Measurements from ENCODE around the gene CACNA1A. TPM values are rescaled to one million over a fixed set of nuclear protein-coding genes. Genes with fewer than 3 reads are reported as not detected.

CACNA1A gene
- polyA plus RNA-seq, 2 of the 4 experiments (the other 2 are of a cell fraction), result 0.27 to 0.71 TPM

GRCh38 chr19:13461536-13461935 is 44.7 kb downstream of the CACNA1A start:
- CTCF ChIA-PET, result no interaction called here

GRCh38 chr19:13460045-13460444 is 46.2 kb downstream of the CACNA1A start:
- DNase-seq (ENCODE audit: low read depth in 1 of 2, low spot score in 1 of 2) (no peak), ATAC-seq (no peak), FAIRE-seq (no peak)
- TF ChIP-seq HOXA7 (CRISPR knock-in tag; IDR thresholded peaks at IDR 0.05) (no peak), SREBF2 (IDR thresholded peaks at IDR 0.05) (no peak), ZC3H11A (IDR thresholded peaks at IDR 0.05) (no peak), CHD4 (IDR thresholded peaks at IDR 0.05; ENCODE audit: borderline replicate concordance) (no peak), CEBPB (IDR thresholded peaks at IDR 0.05) (no peak), RFX5 (IDR thresholded peaks at IDR 0.05) (no peak), FOSB (CRISPR knock-in tag; IDR thresholded peaks at IDR 0.05) (no peak), NFE2L2 (conservative IDR thresholded peaks at IDR 0.05; ENCODE audit: low read length) (no peak), KDM1A (IDR thresholded peaks at IDR 0.05; ENCODE audit: low read depth) (no peak), CHD2 (IDR thresholded peaks at IDR 0.05; ENCODE audit: low read length, partially characterized antibody) (no peak), MAX (IDR thresholded peaks at IDR 0.05) (no peak), BHLHE40 (IDR thresholded peaks at IDR 0.05; ENCODE audit: low read depth, low read length) (no peak), POLR2A (IDR thresholded peaks at IDR 0.05; ENCODE audit: low read length) (no peak), JUNB (IDR thresholded peaks at IDR 0.05) (no peak), PBX3 (IDR thresholded peaks at IDR 0.05) (no peak), CBX8 (IDR thresholded peaks at IDR 0.05) (no peak), HDAC2 (IDR thresholded peaks at IDR 0.05) (no peak)
- 46% methylated on average over 7 of the region's 7 CpGs for WGBS (ENCODE audit: missing lambda C conversion rate)
- Histone ChIP-seq H3K4me1 (no peaks in the 10 kb centered on the region), H3K4me3 (no peak overlapping the region), H3K9me3 (no peaks in the 10 kb centered on the region), H3K4me2 (no peak overlapping the region), H3K27ac (no peak overlapping the region)
- POLR2A ChIA-PET, result no interaction called here
- CTCF ChIA-PET, result interaction anchor here (1.5 kb wide), 1 partner anchor 130 kb away, joined by 3 read pairs; no protein-coding TSS in a partner anchor

More at GRCh38 chr19:13461536-13461935, 44.7 kb downstream of the CACNA1A start:
- POLR2A ChIA-PET, result no interaction called here
- no peak overlapping the region for H3K4me3 ChIP-seq
- FAIRE-seq (no peak), ATAC-seq (no peak), DNase-seq (ENCODE audit: low read depth in 1 of 2, low spot score in 1 of 2) (no peak)
- no peaks in the 10 kb centered on the region for H3K9me3 ChIP-seq
- H3K4me2 ChIP-seq, result no peak overlapping the region
- no peak overlapping the region for H3K27ac ChIP-seq
- TF ChIP-seq POLR2A (IDR thresholded peaks at IDR 0.05; ENCODE audit: low read length) (no peak), NR3C1 (IDR thresholded peaks at IDR 0.05) (no peak), REST (IDR thresholded peaks at IDR 0.05) (no peak), MYC (IDR thresholded peaks at IDR 0.05; ENCODE audit: borderline replicate concordance, low read length) (no peak), MAFK (IDR thresholded peaks at IDR 0.05; ENCODE audit: partially characterized antibody) (no peak), EP300 (IDR thresholded peaks at IDR 0.05) (no peak), KDM5A (IDR thresholded peaks at IDR 0.05) (no peak), BHLHE40 (IDR thresholded peaks at IDR 0.05; ENCODE audit: low read depth, low read length) (no peak), SREBF2 (IDR thresholded peaks at IDR 0.05) (no peak), HDAC2 (IDR thresholded peaks at IDR 0.05) (no peak), CHD4 (IDR thresholded peaks at IDR 0.05; ENCODE audit: borderline replicate concordance) (no peak), MAZ (IDR thresholded peaks at IDR 0.05; ENCODE audit: borderline replicate concordance, low read depth, low read length) (no peak), HOXA7 (CRISPR knock-in tag; IDR thresholded peaks at IDR 0.05) (no peak), ESRRA (IDR thresholded peaks at IDR 0.05; ENCODE audit: borderline replicate concordance, low read length) (no peak), ATOH8 (CRISPR knock-in tag; IDR thresholded peaks at IDR 0.05; ENCODE audit: low read depth) (no peak), HES2 (IDR thresholded peaks at IDR 0.05) (no peak), FOSL2 (IDR thresholded peaks at IDR 0.05) (no peak), FOSL2 (CRISPR knock-in tag; IDR thresholded peaks at IDR 0.05) (no peak), CEBPB (IDR thresholded peaks at IDR 0.05) (no peak), HOXB5 (CRISPR knock-in tag; IDR thresholded peaks at IDR 0.05) (no peak)
- no peaks in the 10 kb centered on the region for H3K4me1 ChIP-seq
- WGBS (ENCODE audit: missing lambda C conversion rate), result 0% methylated on average over 11 of the region's 12 CpGs
